ENCODE measurements around the gene VPS26C. TPM values are rescaled to one million over a fixed set of nuclear protein-coding genes. Genes with fewer than 3 reads are reported as not detected.

Gene VPS26C
- total and polyA plus RNA-seq, 7 donors = 29.6 to 78.2 (median 51.4) TPM

GRCh38 chr21:37231249-37231645 is 35.9 kb downstream of the VPS26C start:
- no peak overlapping the region for H3K4me3 ChIP-seq
- H3K9me3 ChIP-seq = no peaks in the 10 kb centered on the region
- 78 to 91% (median 84%) methylated on average over 12 of the region's 12 CpGs for WGBS, 3 donors
- intact Hi-C loops (cut with DNase I) = no loop called here
- H3K27me3 ChIP-seq (ENCODE audit: insufficient read depth in 3 of 3, low read length in 2 of 3) = no peaks in the 10 kb centered on the region
- no peak overlapping the region for H3K27ac ChIP-seq
- no peak for DNase-seq
- no peak for TF ChIP-seq CTCF (IDR thresholded peaks at IDR 0.05)
- no peak for ATAC-seq
- peaks cover 6 to 86% of the 10 kb centered on the region in 2 donors for H3K36me3 ChIP-seq (ENCODE audit: insufficient read depth in 1 of 2, low read depth in 1 of 2)
- no peaks in the 10 kb centered on the region for H3K4me1 ChIP-seq

GRCh38 chr21:37230632-37231248 is 36.4 kb downstream of the VPS26C start:
- intact Hi-C loops (cut with DNase I) = no loop called here
- Histone ChIP-seq H3K36me3 (ENCODE audit: insufficient read depth in 1 of 2, low read depth in 1 of 2) (peaks cover 6 to 87% of the 10 kb centered on the region in 2 donors), H3K27ac (no peak overlapping the region), H3K4me3 (no peak overlapping the region), H3K27me3 (ENCODE audit: insufficient read depth in 3 of 3, low read length in 2 of 3) (no peaks in the 10 kb centered on the region), H3K9me3 (no peaks in the 10 kb centered on the region), H3K4me1 (no peaks in the 10 kb centered on the region)
- WGBS, 3 donors = 89 to 92% (median 90%) methylated on average over 23 of the region's 23 CpGs
- ATAC-seq (no peak), DNase-seq (no peak)
- TF ChIP-seq CTCF (IDR thresholded peaks at IDR 0.05) = no peak

DNA sequence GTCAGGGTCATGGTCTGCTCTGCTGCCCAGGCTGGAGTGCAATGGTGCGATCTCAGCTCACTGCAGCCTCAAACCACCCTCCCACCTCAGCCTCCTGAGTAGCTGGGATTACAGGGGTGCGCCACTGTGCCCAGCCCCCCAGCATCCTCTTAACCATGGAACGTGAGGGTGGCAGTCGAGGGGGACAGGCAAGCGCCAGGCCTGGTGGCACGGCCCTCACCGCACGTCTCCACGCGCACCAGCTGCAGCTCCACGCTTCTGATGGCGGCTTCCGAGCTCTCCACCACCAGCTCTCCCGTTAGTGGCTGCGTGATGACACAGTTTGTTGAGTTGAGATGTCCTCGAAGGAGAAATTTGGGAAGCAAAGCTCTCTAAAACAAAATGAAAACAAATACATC is 39.1 kb downstream of the VPS26C start:
- WGBS, 3 donors = 96 to 98% (median 97%) methylated on average over 16 of the region's 16 CpGs
- intact Hi-C loops (cut with DNase I) = no loop called here
- Histone ChIP-seq H3K27me3 (ENCODE audit: insufficient read depth in 3 of 3, low read length in 2 of 3) (no peaks in the 10 kb centered on the region), H3K36me3 (ENCODE audit: insufficient read depth in 1 of 2, low read depth in 1 of 2) (peaks cover 3 to 99% of the 10 kb centered on the region in 2 donors), H3K4me3 (no peak overlapping the region), H3K27ac (no peak overlapping the region), H3K9me3 (no peaks in the 10 kb centered on the region), H3K4me1 (no peaks in the 10 kb centered on the region)
- TF ChIP-seq CTCF (IDR thresholded peaks at IDR 0.05) = no peak
- ATAC-seq (no peak), DNase-seq (no peak)

DNA sequence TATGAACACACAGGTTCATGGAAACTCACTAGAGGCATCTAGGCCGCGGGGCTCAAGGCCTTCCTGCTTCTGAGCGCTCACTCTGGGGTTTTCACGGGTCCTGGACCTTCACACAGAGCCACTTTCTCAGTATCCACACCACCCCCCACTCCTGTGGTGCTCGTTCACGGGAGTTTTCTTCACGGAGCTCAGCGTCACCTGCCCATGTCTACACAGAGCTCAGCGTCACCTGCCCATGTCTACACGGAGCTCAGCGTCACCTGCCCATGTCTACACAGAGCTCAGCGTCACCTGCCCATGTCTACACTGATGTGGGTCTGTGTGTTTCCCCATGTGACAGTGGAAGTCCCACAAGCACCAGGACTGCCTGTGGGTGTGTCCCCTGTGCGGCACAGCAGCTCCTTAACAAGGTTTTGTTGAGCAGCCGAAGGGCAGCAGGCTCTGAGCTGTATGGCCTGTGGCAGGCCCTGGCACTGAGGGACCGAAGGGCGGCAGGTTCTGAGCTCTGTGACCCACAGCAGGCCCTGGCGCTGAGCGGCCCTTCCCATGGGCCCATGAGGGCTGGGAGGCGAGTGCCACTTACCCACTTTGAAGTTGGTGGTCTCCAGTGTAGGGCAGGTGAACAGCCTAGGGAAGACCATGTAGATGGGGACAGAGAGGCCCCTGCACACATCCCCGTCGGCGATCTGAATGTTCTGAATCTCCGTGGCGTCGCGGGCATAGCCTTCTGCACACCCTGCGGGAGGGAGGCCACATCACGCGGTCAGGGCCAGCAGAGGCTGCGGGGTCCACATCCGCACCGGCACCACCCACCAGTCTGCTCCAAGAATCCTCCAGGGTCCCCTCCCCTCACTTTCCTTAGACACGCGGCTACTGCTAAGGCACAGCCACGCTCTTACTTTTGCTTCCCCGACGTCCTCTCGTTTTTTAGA is 39.8 kb downstream of the VPS26C start:
- 92 to 97% (median 94%) methylated on average over 38 of the region's 38 CpGs for WGBS, 3 donors
- DNase-seq = no peak
- H3K27me3 ChIP-seq (ENCODE audit: insufficient read depth in 3 of 3, low read length in 2 of 3) = no peaks in the 10 kb centered on the region
- no peaks in the 10 kb centered on the region for H3K9me3 ChIP-seq
- intact Hi-C loops (cut with DNase I) = no loop called here
- H3K4me3 ChIP-seq = no peak overlapping the region
- peak in 2 of 4 donors; percentile 21 to 29 for ATAC-seq
- no peaks in the 10 kb centered on the region for H3K4me1 ChIP-seq
- H3K36me3 ChIP-seq (ENCODE audit: insufficient read depth in 1 of 2, low read depth in 1 of 2) = peaks cover 3 to 94% of the 10 kb centered on the region in 2 donors
- TF ChIP-seq CTCF (IDR thresholded peaks at IDR 0.05) = no peak
- no peak overlapping the region for H3K27ac ChIP-seq

All from psoas muscle (tissue), 8 donors.